ENCODE results near the gene ROMO1.
"Not testable (repeated sequence)": the region's sequence is repeated elsewhere in the genome, so short reads cannot be mapped to it uniquely, and the experiment has no call there.

ROMO1 gene

DNA sequence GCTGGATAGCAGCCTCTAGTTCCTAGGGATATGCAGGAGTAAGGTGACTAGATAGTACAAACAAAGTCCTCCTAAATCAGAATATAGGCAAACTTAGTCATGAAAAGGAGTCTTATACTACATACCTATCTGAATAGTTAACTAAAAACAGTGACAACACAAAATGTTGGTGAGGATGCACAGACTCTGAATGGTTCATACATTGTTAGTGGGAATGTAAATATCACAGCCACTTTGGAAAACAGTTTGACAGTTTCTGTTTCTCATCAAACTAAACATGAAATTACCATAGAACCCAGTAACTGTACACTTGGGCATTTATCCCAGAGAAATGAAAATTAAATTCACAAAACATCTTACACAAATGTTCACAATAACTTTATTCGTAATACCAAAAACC lies 17.2 kb upstream of the ROMO1 start:
- no peak for DNase-seq (ENCODE audit: low spot score)

DNA sequence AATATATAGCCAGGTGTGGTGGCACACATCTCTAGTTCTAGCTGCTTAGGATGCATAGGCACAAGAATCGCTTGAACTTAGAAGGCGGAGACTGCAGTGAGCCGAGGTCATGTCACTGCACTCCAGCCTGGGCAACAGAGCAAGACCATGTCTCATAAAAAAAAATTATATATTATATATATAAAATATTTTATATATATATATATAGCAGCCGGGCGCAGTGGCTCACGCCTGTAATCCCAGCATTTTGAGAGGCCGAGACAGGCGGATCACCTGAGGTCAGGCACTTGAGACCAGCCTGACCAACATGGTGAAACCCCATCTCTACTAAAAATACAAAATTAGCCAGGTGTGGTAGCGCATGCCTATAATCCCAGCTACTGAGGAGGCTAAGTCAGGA lies 13.8 kb upstream of the ROMO1 start:
- DNase-seq (ENCODE audit: low spot score) = not testable (repeated sequence)

DNA sequence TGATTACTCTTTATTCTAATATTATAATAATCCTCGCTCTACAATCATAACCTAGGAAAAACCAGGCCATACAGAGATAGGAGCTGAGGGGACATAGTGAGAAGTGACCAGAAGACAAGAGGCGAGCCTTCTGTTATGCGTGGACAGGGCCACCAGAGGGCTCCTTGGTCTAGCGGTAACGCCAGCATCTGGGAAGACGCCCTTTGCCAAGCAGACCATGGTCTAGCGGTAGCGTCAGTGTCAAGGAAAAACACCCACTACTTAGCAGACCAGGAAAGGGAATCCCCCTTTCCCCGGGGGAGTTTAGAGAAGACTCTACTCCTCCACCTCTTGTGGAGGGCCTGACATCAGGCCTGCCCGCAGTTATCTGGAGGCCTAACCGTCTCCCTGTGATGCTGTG lies 12.3 kb upstream of the ROMO1 start:
- DNase-seq (ENCODE audit: low spot score) = not testable (repeated sequence)

DNA sequence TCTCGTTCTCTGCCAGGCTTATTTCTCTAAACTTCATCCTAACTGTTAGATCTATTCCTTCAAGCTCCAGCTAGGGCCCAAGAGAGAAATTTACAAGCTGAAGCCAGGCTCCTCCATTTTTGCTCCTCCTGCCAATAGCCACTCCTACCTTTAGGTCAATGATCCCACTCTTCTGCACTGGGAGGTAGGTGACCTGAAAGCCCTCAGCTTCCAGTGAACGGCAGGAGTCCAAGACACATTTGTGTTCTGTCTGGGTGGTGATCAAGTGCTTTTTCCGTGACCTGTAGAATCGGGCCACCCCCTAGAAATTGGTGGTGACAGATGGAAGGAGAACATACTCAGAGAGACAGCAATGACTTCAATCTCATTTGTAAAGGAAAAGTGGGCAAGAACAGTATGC lies 8.9 kb upstream of the ROMO1 start:
- DNase-seq (ENCODE audit: low spot score) = no peak

DNA sequence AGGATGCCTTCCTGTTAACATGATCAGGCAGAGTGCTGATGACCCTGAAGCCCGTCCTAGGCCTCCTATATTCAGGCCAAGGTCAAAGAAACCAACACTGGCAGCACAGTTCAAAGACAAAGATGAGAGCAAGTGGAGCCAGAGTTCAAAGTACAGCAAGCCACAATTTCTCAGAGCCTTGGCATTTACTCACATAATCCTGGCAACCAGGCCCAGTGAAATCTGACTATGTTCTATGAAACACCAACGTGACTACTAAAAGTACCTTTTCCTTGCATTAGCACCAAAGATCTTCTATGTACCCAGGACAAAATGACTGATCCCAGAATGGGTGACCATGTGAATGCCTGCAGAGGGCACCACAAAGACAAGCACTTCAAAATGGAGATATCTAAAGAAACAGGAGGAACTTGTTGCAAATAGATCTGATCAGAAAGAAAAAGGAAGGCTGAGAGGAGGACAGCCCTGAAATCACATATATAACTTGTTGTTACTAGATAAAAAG lies 3.9 kb upstream of the ROMO1 start:
- DNase-seq (ENCODE audit: low spot score) = no peak

DNA sequence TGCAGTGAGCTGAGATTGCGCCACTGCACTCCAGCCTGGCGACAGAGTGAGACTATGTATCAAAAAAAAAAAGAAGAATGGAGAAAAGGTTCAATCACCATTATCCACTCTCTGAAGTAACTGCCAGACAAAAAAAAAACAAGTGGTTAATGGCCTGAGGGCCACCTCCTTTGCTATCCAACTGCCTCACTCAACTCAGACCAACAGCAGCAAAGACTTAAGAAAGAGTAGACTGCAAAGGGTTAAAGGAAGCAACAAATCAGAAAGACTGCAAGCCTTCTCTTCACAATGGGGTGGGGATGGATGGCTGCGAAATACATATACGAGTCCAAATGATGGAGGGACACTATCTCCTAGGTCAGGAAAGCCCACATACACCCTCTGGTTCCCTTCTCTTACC lies 3.2 kb upstream of the ROMO1 start:
- no peak for DNase-seq (ENCODE audit: low spot score)

DNA sequence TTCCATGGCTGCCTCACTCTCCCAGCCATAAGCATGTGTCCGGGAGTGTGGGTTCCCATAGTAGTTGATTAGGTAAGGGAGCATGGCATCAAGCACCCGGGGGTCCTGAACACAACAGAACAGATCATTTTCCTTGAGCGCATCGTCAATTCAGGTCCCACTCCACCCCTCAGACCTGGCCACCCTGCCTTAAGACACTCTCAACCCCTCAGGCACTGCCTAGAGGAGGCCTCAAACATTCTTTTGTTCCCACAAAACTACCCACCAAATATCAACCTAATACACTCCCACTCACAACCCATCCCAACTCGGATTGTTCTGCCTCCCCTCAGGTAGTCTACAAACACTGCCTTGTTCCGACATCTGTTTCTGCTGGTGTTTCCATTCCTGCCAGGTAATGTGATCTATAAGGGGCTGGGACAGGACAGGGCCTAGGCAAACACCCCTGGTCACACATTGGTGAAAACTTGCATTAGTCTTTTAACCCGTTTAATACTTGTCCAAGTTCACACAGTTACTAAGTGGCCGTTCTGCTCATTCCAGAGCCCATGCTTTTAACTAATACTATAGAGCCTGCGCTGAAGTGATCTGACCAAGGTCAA lies 1.4 kb upstream of the ROMO1 start:
- DNase-seq (ENCODE audit: low spot score) = no peak

DNA sequence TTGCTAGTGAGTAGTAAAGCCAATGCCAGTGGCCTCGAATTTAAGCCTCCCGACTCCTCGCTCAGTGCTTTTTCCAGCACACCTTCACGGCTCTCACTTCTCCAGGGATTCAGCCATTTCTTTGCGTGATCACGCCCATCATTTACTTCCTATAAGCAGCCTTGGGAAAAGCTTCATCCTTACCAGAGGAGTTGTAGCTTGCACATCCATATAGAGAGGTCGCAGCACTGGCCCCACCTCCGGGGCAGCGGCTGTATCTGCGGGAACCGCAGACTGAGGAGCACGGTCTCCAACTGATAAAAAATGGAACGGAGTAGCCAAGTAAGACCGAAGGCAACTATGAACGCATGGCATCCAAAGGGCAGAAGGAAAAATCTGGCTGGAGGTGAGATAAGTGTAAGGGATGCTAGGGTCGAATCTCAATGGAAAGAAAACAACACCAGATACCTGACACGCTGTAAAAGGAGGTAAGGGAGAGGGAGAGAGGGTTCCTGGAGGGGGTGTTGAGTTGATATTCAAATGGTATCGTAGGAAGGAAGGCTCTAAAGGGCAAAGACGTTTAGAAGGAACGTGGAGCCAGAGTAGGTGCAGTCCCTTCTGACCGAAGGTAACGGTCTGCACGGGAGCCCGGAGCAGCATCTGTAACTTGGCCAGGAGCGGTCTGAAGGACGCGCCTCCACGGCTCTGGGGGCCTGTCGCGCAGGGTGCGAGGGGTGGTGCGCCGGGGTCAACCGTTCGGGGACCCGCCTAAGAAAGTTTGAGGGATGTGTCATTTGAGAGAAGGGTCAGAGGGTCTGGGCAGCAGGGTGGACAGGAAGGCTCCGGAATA lies 693 bp upstream of the ROMO1 start:
- no peak for DNase-seq (ENCODE audit: low spot score)

DNA sequence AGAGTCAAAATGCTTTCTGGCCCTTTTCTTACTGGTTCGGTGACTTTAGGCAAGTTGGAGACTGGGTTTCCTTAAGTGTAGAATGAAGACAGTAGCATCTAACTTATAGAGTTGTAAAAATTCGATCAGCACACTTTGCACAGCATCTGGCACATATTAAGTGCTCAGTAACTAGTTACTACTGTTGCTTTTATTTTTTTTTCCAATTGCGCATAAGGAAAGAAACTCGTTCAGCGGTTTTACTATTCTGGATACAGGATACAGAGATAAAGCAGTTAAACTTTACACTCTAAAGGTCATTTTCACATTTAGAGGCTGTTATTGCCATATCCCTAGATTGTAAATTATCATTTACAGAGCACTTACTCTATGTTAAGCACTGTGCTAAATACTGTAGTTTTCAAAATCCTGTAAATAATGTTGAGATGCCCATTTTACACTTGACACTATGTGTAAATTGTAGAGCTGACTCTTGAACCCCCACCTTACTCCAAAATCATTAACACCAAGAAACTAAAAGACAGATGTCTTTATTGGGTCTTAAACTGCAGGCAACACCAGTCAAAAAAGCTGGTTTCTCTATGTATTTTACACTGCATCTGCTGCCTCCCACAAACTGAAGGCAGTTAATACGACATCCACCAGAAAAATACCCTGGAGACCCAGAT lies 886 bp downstream of the ROMO1 start:
- DNase-seq (ENCODE audit: low spot score) = no peak

DNA sequence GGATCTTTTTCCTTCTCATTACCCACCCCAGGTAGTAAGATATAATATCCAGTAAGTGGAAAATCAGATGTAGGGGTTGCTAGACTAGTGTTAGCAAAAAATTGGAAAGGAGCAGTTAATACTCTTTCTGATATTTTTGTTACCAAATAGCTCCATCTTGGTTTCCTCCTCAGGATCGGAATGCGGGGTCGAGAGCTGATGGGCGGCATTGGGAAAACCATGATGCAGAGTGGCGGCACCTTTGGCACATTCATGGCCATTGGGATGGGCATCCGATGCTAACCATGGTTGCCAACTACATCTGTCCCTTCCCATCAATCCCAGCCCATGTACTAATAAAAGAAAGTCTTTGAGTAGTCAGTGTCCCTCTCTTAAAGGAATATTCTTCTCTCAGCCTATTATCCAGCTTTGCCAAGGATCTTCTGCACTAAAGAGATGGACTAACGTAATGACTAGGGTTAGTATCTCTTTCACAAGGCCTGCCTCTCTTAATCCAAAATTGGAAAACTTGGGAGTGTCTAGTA lies 1.5 kb downstream of the ROMO1 start:
- no peak for DNase-seq (ENCODE audit: low spot score)

DNA sequence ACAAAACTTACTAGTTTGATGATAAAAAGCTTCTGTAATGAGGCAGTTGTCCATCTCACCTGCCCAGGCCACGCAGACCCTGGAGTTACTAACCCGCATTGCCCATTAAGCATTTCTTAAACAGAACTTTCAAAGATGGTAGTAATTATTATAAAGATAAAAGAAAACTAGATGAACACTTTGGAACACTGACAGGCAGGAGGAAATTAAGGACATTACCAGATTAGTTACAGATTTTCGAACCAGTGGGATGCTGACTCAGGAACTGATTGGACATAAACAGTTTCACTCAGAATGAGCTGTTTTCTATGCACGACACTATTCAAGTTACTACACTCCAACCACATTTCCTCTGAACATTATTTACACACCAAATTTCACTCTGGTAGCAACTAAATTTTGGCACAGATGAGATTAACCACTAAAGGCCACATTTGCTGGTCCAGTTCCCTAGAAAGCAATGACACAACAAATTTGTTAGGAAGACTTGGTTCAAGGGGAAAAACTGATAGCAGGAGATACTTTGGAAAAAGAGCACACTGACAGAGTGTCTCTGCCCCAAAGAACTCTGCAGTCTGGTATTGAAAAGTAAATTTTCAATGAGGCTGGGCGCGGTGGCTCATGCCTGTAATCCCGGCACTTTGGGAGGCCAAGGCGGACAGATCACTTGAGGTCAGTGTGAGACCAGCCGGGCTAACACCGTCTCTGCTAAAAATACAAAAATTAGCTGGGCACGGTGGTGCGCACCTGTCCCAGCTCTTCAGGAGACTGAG lies 3.0 kb downstream of the ROMO1 start:
- DNase-seq (ENCODE audit: low spot score) = no peak

DNA sequence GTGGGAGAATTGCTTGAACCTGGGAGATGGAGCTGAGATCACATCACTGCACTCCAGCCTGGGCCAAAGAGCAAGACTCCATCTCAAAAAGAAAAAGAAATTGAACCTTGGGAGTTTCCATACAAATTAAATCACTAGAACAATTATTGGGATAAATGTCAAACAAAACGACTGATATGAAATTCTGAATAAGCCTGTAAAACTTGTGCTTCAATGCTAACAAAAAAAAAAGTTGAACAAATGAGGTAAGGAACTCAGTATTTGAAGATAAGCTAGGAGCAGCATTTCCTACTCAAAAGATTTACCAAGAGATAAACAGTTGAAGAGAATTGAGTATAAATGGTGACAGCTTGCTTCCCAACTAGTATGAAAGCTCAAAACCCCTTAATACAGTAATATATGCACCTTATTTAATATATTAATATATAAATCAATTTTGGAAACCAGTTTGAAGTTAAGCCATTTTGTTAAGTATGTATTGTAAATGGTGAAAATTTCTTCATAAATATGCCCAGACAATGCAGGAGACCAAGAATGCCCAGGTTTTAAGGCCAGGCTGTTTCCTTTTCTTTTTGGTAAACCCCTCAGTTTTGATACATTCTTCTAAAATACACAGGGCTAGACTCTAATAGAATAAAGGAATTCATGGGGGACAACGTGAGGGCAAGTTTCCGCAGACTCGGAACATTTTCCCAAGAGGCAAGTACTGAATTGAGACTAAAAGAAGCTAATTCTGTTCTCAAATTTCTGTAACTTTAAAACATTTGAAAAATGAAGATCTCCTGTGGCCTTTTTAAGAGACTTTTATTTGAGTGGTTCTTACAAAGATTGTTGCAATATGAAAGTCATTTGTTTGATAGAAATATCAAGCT lies 3.9 kb downstream of the ROMO1 start:
- no peak for DNase-seq (ENCODE audit: low spot score)

DNA sequence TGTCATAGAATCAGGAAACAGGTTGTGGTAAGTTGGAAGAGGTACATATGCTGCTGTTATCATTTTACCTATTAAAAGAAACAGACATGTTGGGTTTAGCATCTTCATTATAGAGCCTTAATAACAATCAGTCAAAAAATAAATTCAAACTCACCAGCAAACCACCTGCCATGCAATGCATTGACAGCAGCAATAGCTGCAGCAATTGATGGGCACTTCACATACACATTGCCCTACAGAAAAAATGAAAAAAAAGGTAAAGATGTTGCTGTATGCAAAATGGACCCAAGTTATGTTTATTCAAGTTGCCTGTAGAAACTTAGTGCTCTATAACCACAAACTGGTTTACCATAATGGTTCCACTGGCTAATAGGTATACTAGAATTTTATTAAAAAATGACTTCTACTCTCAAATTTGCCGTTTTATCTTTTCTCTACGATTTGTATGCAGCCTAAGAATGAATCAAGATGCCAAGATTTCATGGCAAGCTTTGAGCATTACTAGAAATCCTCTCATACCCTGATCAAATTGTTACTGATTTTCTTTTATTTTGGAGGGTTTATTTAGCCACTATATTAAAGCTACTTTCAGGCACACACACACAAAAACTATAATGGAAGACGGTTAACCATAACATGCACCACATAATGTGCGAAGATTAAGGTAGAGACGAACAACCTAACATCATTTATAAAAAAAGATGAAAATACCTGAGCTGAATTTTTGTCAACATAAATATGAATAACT lies 5.5 kb downstream of the ROMO1 start:
- no peak for DNase-seq (ENCODE audit: low spot score)

DNA sequence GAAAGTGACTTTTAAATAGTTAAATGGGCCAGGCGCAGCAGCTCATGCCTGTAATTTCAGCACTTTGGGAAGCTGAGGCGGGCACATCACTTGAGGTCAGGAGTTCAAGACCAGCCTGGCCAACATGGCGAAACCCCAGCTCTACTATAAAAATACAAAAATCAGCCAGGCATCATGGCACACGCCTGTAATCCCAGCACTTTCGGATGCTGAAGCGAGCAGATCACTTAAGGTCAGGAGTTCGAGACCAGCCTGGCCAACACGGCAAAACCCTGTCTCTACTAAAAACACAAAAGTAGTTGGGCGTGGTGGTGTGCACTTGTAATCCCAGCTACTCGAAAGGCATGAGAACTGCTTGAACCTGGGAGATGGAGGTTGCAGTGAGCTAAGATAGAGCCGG lies 6.7 kb downstream of the ROMO1 start:
- not testable (repeated sequence) for DNase-seq (ENCODE audit: low spot score)

DNA sequence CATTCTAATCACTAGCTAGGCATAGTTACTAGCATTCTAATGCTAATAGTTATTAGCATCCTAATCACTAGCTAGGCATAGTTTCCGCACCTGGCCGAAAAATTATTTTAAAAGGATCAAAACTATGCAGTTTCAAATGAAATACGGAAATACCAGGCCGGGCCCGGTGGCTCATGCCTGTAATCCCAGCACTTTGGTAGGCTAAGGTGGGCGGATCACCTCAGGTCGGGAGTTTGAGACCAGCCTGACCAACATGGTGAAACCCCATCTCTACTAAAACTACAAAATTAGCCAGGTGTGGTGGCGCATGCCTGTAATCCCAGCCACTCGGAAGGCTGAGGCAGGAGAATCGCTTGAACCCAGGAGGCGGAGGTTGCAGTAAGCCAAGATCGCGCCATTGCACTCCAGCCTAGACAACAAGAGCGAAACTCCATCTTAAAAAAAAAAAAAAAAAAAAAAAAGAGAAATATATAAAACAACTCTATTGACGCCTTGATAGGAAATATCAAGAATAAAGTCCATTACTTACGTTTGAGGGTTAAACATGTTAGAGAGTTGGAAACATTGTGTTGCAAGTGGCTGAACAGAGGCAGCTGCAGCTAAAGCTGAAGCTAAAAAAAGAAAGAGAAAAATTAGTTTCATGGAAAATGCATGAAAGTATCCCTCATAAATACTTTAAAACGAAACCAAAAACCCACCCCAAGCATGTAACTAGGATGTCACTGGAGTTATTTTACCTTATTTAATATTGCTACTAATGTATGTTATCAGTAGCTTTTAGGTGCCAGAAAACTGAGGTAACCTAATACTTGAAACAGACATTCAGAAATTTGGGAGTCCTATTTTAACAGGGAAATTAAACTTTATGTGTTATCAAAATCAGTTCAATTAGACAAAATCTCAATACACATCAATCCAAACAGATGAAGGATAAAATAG lies 7.7 kb downstream of the ROMO1 start:
- not testable (repeated sequence) for DNase-seq (ENCODE audit: low spot score)

DNA sequence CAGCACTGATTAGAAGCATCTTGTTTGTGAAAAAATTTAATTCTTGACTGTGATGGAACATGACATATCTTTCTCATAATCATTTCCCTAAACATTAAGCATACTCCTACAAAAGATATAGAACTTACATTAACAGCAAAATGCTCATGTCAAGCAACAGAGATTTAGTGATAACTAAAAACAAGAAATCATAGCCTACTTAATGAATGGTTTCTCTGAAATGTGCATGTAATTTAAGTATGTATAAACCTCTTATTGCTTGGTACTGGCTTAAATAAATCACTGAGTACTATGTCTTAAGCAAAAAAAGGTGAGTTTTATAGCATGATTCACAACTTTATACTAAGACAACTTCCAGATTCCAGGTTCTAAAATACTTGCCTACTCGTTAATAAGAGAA lies 9.3 kb downstream of the ROMO1 start:
- no peak for DNase-seq (ENCODE audit: low spot score)

DNA sequence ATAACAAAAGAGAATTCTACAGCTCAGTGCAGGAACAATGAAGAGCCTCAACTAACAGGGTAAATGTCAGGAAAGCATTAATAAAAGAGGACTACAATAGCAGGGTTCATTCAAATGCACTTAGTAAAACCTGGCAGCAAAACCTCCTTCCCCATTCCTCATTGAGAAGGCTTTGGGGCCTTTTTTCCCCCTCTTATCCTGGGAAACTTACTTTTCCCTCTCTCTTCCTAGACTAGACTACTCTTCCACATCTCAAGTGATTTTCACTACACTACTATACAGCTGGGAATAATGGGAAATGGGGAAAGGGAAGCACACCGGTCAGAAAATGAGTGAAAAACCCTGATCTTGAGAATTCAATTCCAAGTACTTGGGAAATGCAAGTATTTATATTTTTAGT lies 10.1 kb downstream of the ROMO1 start:
- DNase-seq (ENCODE audit: low spot score) = no peak

DNA sequence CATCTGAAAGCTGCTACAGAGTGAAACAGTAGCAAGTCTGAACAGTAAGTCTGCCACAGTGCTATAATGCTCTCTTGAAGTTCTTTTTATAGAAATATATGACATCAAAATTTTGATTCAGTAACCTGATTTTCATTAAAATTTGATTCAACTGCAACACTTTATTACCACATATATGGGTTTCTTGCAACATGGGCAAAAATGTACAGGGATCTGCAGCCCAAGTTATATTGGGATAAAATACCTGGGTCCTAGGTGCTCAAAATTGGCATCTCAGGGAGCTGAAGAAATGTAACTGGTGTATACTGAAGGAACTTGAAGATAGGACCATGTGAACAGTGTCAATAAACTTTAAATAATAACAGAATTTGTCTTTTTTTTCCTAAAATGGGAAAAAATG lies 10.8 kb downstream of the ROMO1 start:
- DNase-seq (ENCODE audit: low spot score) = no peak

DNA sequence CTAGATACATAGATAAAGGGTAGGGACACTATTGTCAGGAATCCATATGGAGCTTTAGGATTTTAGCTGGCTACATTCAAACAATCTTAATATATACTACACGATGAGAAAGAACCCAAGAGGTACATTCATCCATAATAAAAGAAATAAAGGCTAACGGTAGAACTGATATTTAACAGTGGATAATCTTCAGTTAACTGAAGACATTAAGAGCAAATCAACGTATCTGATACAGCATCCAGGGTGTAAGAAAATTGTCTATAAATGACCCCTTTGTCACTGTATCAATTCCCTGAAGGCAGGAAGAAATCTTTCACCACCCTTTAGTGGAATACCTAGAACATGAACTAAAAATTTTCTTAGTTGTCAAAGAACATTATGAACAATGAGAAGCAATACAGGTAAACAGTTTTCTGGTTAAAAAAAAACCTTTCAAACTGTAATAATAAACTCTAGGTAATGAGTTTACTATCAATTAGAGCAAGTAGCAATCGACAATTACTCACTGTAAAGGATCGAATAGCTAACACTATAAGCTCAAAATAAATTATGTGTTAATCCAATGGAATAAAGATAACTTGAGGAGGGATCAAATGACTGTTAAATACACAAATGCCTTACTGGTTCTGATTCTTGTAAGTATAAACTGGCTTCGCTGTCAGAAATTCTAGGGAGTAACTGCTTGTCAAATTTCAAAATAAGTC lies 11.8 kb downstream of the ROMO1 start:
- DNase-seq (ENCODE audit: low spot score) = no peak

Data from CD4-positive, alpha-beta T cell treated with Interleukin-2 at 100 ng/mL for 4 hours (primary cell).